ENCODE data around the gene PRSS33.
A peak's percentile ranks its signal among the peaks of the same experiment; 100 is the strongest.

The PRSS33 gene

GRCh38 chr16:2787406-2787805 is at the start of gene PRSS33:
TSS of gene PRSS33 (minus strand) at chr16:2787560. CDS start at chr16:2786547, 1,013 bp downstream.
- peak; percentile 33 for DNase-seq

GRCh38 chr16:2836646-2837508 is 49.5 kb upstream of the PRSS33 start:
- DNase-seq, result no peak

GRCh38 chr16:2835638-2836493 is 48.5 kb upstream of the PRSS33 start:
- DNase-seq, result no peak

GRCh38 chr16:2834968-2835367 is 47.6 kb upstream of the PRSS33 start:
- no peak for DNase-seq

GRCh38 chr16:2833776-2834175 is 46.4 kb upstream of the PRSS33 start:
- DNase-seq, result no peak

GRCh38 chr16:2831203-2831602 is 43.8 kb upstream of the PRSS33 start:
- no peak for DNase-seq

GRCh38 chr16:2830355-2830695 is 43.0 kb upstream of the PRSS33 start:
- DNase-seq, result no peak

- no peak for DNase-seq
Measured at GRCh38 chr16:2829501-2830354, 42.4 kb upstream of the PRSS33 start, which contains the start of gene ZG16B. TSS of gene ZG16B (plus strand) at chr16:2830303. CDS start at chr16:2830442, 139 bp downstream.

GRCh38 chr16:2828876-2829430 is 41.6 kb upstream of the PRSS33 start:
- DNase-seq, result no peak

- DNase-seq, result no peak
Measured at GRCh38 chr16:2828521-2828840, 41.1 kb upstream of the PRSS33 start.

GRCh38 chr16:2827831-2828520 is 40.6 kb upstream of the PRSS33 start:
- no peak for DNase-seq

GRCh38 chr16:2827374-2827791 is 40.0 kb upstream of the PRSS33 start:
- DNase-seq, result peak; percentile 41

GRCh38 chr16:2826591-2827373 is 39.4 kb upstream of the PRSS33 start:
- no peak for DNase-seq

- no peak for DNase-seq
Measured at GRCh38 chr16:2825906-2826305, 38.5 kb upstream of the PRSS33 start.

GRCh38 chr16:2825049-2825742 is 37.8 kb upstream of the PRSS33 start:
- no peak for DNase-seq

- DNase-seq, result no peak
Measured at GRCh38 chr16:2824626-2825025, 37.3 kb upstream of the PRSS33 start.

- no peak for DNase-seq
Measured at GRCh38 chr16:2822496-2822895, 35.1 kb upstream of the PRSS33 start.

GRCh38 chr16:2822158-2822495 is 34.8 kb upstream of the PRSS33 start:
- no peak for DNase-seq

- no peak for DNase-seq
Measured at GRCh38 chr16:2821487-2822157, 34.3 kb upstream of the PRSS33 start.

- DNase-seq, result no peak
Measured at GRCh38 chr16:2820836-2821486, 33.6 kb upstream of the PRSS33 start.

Measured in NCI-H69 (cell line).